ENCODE data around the gene SBK1.
"Not testable (repeated sequence)": the region's sequence is repeated elsewhere in the genome, so short reads cannot be mapped to it uniquely, and the experiment has no call there.

DNA sequence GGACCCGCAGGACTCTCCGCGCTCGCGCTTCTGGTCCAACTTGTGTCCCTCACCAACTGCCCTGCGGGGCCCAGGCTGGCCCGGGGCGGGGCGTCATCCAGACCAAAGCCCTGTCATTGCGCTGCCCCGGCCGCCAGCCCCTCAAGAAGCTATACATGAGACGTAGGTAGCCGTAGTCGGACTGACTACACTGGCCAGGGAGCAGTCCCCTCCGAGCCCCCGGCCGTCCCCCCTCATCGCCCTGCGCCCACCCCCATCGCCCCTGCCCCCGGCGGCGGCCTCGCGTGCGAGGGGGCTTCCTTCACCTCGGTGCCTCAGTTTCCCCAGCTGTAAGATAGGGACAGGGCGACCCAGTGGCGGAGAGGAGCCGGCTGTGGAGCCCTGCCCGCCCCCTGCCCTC, 75.6 kb downstream of the SBK1 start:
- not testable (repeated sequence) for TF ChIP-seq EZH2 (IDR thresholded peaks at IDR 0.05; ENCODE audit: borderline replicate concordance); EZH2phosphoT487 (IDR thresholded peaks at IDR 0.05; ENCODE audit: low read depth, severe bottlenecking, unreplicated experiment)
- TF ChIP-seq, protein P1, sequence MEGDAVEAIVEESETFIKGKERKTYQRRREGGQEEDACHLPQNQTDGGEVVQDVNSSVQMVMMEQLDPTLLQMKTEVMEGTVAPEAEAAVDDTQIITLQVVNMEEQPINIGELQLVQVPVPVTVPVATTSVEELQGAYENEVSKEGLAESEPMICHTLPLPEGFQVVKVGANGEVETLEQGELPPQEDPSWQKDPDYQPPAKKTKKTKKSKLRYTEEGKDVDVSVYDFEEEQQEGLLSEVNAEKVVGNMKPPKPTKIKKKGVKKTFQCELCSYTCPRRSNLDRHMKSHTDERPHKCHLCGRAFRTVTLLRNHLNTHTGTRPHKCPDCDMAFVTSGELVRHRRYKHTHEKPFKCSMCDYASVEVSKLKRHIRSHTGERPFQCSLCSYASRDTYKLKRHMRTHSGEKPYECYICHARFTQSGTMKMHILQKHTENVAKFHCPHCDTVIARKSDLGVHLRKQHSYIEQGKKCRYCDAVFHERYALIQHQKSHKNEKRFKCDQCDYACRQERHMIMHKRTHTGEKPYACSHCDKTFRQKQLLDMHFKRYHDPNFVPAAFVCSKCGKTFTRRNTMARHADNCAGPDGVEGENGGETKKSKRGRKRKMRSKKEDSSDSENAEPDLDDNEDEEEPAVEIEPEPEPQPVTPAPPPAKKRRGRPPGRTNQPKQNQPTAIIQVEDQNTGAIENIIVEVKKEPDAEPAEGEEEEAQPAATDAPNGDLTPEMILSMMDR (IDR thresholded peaks at IDR 0.05; ENCODE audit: poor library complexity), result not testable (repeated sequence)
